ENCODE data around the gene SYTL1.

Gene SYTL1
- 3.2 to 42.0 (median 16.8) reads per million in 18 experiments for total RNA-seq

GRCh38 chr1:27341525-27342252 lies at the start of gene SYTL1:
TSS of gene SYTL1 (plus strand) at chr1:27342022. CDS start at chr1:27345335, 3,313 bp downstream.
- peak; percentile 63 to 84 for DNase-seq

GRCh38 chr1:27292106-27292505 lies 49.7 kb upstream of the SYTL1 start:
- no peak for DNase-seq

GRCh38 chr1:27293915-27294314 lies 47.9 kb upstream of the SYTL1 start:
- no peak for DNase-seq

GRCh38 chr1:27296773-27297291 lies 45.0 kb upstream of the SYTL1 start:
- DNase-seq: peak; percentile 50 to 61

GRCh38 chr1:27297903-27298302 lies 43.9 kb upstream of the SYTL1 start:
- DNase-seq: peak in 1 of 2 donors; percentile 6

GRCh38 chr1:27298632-27299384 lies 43.0 kb upstream of the SYTL1 start:
- DNase-seq: no peak

- DNase-seq: peak in 1 of 2 donors; percentile 71
Observed at GRCh38 chr1:27299385-27300271, 42.2 kb upstream of the SYTL1 start.

GRCh38 chr1:27300341-27301051 lies 41.3 kb upstream of the SYTL1 start:
- peak; percentile 88 to 90 for DNase-seq

- no peak for DNase-seq
Observed at GRCh38 chr1:27301052-27301422, 40.8 kb upstream of the SYTL1 start.

GRCh38 chr1:27301582-27302199 lies 40.1 kb upstream of the SYTL1 start:
- DNase-seq: no peak

GRCh38 chr1:27302612-27303011 lies 39.2 kb upstream of the SYTL1 start:
- no peak for DNase-seq

- DNase-seq: no peak
Observed at GRCh38 chr1:27303509-27303908, 38.3 kb upstream of the SYTL1 start.

- DNase-seq: no peak
Observed at GRCh38 chr1:27306071-27306470, 35.8 kb upstream of the SYTL1 start.

- no peak for DNase-seq
Observed at GRCh38 chr1:27306892-27307761, 34.7 kb upstream of the SYTL1 start.

- DNase-seq: no peak
Observed at GRCh38 chr1:27307874-27308598, 33.8 kb upstream of the SYTL1 start.

- no peak for DNase-seq
Observed at GRCh38 chr1:27314169-27314568, 27.7 kb upstream of the SYTL1 start.

- no peak for DNase-seq
Observed at GRCh38 chr1:27314737-27315136, 27.1 kb upstream of the SYTL1 start.

- no peak for DNase-seq
Observed at GRCh38 chr1:27316860-27317259, 25.0 kb upstream of the SYTL1 start.

GRCh38 chr1:27318136-27318535 lies 23.7 kb upstream of the SYTL1 start:
- no peak for DNase-seq

- no peak for DNase-seq
Observed at GRCh38 chr1:27318596-27318995, 23.2 kb upstream of the SYTL1 start.
